CD4-positive, alpha-beta T cell treated with Interleukin-15 for 4 hours (primary cell): Measurements from ENCODE around the gene SIN3A.

Source experiments
- DNase-seq: peaks from one replicate; pipeline ENCODE4 v3.0.0-alpha.2; 2020; ENCODE audit warnings: low spot score

Gene SIN3A

DNA sequence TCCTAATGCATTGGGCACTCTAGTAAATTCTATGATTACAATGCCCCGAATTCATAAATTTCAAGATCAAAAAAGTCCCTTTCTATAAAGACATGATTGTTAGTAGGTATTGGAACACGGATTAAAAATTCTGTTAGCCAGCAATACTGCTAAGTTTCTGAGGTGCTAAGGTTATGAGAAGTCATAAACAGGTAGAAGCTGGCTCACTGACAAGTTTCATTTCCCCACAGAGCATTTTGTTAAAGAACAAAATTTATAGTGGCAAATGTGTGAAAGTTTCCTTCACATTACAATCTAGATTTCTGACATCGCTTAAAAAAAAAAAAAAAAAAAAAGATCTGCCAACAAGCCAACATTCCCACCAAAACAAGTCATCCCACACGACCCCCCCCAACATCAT, 70.7 kb downstream of the SIN3A start:
- DNase-seq = no peak

DNA sequence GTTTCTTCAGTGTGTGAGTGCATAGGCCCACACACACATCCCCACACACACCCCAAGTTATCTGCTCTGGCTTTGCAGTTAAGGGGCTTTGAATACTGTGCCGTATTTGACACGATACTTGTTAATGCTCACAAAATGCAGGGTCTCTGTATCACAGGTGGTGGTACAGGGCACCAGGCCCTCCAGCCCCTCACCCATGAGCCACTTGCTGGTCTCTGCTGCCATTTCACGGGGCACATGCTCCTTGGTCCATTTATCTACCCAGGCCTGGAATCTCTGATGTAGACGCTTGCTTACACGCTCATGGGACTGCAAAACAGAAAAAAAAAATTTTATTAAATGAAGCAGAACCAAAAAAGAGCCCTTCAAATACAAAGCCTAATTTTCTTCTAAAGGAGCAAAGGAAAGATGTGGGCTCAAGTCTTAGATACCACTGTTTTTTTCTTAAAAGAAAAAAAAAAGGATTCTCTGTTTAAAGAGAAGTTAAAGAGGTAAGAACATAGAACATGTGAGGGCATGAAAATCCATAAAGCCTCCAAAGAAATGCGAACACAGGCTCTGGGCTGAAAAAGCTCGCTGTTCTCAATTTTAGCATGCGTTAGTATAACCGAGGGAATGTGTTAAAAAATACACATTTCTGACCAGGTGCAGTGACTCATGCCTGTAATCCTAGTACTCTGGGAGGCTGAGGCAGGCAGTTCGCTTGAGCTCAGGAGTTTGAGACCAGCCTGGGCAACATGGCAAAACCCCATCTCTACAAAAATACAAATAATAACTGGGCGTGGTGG, 79.4 kb downstream of the SIN3A start:
- no peak for DNase-seq

DNA sequence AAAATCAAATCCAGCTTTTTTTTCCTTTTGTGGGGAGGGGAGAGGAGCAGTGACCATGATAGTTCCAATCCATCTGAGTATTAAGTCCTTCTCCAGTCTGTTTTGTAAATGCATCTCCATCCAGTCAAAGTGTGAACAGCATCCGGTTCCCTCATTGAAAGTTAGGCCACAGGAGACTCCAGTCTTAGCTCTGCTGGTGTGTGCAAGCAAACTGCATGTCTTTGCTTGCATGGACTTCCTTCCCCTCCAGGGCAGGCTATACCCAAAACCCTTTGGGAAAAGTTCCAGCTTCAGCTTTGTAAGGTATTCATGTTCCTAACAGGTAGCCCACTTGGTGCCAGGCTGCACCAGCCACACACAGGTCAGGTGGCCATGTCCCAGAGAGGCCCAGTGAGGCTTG, 80.0 kb downstream of the SIN3A start:
- no peak for DNase-seq

DNA sequence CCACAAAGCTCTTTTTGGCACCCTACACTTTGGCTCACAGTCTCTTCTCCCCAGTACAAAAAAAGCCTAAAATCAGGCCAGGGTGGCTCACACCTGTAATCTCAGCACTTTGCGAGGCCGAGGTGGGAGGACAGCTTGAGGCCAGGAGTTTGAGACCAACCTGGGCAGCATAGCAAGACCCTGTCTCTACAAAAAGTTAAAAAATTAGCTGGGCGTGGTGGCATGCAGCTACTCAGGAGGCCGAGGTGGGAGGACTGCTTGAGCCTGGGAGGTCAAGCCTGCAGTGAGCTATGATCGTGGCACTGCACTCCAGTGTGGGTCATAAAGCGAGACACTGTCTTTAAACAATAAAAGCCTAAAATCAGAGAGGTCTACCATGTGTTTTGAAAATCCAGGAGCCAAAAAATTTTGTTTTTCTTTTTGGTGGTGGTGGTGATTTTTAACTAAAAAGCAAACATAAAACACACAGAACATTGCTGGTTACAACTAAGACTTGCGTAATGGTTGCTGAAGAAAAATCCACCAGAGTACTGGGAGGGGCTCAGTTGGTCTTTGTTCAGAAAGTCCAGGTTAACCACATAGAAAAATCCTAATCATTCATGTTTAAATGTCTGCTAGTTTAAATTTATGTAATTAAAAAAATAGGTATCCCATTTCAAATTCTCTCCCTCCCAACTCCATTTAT, 81.5 kb downstream of the SIN3A start:
- no peak for DNase-seq

DNA sequence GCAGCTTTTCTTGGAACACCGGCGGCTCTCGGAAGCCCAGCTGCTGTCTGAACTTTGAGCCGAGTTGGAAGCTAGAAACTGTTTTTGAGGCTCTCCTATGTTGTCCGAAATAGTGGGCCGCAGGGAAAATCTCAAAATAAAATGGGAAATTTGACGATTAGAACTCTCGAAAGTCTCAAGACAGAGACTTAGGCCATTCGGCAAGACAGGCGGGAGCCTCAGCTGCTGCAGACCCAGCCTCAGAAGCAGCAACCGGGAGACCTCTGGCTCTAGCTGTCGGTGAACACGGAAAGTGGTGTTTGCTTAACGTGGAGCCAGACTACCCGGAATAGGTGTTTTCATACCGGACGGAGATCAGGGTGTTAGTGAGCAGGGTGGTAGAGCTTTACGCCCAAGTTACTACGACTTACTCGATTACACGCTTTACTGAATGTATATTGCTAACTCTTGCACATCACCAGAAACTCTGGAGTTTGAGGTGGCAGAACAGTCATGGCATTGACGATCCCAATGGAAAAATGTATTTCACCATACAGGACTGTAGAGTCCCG, 82.7 kb downstream of the SIN3A start:
- peak; percentile 12 for DNase-seq

DNA sequence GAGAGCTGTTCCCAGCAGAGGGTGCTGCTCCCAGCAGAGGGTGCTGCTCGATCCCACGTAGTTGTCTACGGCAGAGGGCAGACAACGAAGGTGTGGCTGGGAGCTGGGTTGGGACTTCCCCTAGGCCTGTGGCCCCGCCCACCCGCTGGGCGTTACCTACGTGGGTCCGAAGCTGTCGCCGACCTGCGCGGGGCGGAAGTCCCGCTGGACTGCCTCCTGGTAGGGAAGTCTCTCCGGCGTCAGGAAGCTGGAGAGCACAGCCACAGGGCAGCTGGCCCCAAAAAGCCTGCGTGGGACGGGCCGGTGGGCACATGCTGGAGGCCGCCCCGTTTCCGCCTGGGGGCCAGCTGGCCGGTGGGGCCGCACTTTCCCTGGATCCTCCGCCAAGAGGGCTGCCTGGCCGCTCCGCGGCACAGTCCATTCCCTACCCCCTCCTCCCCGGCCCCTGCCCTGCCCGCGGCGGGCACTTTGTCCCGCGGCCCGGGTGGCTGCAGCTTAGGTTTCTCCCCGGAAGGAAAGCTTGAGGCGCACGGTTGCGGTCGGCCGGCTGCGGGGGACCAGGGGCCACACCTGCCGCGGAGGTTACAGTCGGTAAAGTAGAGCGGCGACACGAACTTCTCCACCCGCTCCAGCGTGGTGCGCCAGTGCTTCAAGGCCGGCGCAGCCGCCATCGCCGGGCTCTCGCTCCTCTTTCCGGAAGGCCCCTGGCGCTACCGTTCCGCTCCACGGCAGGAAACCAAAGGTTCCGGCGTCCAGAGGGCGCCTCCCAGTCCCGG, 83.4 kb downstream of the SIN3A start, which contains the start of gene MAN2C1:
TSS of gene MAN2C1 (minus strand) at position 695 of the 776 bp plus-strand sequence. CDS start at position 671, 24 bp downstream.
- peak; percentile 92 for DNase-seq

DNA sequence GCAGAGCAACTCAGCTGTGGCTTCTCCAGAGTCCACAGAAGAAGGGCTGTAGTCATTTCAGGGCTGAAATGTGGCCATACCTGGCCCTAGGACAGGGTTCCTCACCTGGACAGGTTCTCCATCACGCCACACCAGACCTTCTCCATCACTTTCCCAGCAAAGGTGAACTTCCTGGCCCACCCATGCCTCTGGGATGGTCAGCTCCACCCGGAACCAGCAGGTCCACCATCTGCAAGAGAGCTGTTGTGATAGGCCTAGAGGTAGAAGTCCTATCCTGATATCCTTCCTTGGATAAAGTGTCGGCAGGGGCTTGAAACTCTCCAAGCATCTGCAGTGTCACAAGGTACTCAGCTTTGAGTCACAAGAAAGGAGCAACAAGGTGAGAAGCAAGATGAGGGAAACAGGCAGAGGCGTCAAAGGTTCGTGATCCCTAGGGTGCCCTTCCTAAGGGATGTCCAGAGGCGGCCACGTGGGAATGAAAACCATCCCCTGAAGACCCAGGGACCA, 84.0 kb downstream of the SIN3A start:
- no peak for DNase-seq

DNA sequence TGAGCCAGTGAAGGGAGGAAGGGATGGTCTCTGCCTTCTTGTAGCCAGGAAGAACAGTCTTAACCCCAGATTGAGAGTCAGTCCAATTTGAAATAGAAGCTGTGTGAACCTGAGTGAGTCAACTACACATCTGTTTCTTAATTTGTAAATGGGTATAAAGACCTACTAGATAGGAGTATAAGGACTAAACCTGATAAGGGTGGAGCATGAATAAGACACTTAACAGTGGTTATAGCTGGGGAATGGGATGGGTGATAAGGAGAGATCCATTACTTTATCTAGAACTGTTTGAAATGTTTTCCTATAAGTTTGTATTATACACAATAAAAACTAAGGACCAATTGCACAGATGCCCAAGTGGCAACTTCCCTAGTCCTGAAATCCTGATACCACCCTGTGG, 84.5 kb downstream of the SIN3A start:
- no peak for DNase-seq

DNA sequence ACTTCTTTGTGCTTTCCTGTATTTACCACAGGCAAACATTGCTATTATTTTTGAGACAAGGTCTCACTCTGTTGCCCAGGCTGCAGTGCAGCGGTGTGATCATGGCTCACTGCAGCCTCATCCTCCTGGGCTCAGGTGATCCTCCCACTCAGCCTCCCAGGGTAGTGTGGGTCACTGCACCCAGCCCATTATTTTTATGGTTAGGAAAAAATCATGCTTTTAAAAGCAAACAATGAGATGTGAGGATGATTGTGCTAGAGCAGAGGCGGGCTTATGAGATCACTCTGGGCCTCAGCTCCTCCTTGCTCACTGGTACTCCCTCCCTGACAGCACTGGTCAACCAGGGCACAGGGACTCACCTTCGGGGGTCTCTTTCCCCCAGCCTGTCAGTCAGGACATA, 85.3 kb downstream of the SIN3A start:
- no peak for DNase-seq

DNA sequence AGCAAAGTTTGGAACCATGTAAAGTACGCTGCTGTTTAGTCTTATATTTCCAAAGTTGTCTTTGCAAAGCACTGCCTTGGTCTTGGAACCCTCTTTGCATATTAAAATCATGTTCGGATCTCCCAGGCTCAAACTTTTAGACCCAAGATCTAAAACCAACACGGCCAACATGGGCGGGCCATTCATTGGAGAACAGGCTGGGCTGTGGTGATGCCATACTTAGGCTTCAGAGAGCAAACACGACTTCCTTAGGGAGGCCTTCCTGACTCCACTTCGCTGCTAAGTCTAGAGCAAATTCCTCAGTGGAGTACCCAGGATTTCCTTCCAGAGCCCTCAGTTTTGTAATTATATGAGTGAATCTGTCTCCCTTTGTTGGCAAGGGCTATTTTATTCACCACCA, 86.6 kb downstream of the SIN3A start:
- DNase-seq = no peak

DNA sequence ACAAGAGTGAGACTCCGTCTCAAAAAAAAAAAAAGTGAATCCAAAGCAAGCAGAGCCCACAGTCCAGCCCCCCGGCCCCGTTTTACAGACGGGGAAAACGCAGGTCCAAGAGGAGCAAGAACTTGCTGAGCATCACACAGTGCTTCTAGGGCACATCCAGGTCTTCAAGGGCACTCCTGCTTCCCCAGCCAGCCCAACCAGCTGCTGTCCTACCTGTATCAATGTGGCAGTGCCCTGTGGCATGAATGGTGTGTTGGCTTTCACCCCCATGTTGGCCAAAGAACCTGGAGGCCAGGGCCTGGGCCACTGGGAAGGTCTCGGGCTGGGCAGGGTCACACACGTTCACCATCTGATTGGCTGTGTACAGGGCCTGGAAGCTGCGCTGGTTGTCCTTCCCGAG, 87.7 kb downstream of the SIN3A start:
- DNase-seq = no peak

DNA sequence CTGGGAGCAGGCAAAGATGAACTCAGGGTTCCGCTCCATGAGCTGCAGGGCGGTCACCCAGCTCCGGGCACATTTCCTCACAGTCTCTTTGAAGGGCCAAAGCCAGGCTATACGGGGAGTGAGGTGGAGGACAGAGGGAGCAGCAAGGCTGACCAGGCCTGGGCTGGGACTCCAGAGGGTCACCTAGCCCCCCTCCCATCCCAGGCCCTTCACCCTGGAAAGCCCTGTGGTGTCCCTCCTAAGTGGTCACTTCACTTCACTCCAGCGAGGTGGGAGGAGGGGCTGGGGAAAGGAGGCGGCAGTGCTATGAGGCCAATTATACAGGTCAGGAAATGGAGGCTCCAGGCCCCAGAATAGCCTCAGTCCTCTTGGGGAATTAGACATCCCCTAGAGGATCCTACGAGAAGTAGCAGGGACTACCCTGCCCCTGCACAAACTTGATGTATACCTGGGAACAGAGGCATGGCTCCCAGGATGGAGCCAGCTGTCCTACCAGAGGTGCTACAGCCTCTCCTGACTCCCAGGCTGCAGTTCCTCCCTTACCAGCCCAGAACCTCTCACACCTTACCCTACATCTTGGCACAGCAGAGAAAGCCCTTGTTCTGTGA, 88.7 kb downstream of the SIN3A start:
- DNase-seq = no peak

DNA sequence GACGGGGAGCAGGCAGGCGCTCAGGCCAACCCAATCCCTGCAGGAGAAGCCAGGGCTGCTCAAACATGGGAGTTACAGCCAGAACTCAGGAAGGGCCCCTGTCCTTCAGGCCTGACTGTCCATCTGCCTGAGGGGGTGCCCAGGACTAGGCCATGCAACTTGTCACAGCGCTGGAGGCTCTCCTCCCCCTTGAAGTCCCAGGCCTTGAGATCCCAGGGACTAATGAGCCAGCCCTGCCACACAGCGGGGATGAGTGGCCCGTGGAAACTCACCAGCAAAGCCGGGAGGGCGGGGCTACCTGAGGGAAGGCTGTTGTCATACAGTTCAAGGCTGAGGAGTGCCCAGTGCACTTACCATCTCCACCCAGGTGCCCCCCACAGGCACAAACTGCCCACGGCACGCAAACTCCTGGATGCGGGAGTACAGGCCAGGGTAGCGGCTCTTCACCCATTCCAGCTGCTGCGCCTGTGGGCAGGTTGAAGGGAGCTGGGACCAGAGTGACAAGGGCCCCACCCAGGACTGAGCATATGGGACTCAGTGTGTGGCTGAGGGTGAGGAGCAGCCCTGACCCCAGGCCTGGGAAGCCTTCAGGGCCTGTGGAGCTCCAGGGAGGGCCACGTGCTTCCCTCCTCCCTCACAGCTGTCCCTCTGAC, 89.4 kb downstream of the SIN3A start:
- DNase-seq = no peak

DNA sequence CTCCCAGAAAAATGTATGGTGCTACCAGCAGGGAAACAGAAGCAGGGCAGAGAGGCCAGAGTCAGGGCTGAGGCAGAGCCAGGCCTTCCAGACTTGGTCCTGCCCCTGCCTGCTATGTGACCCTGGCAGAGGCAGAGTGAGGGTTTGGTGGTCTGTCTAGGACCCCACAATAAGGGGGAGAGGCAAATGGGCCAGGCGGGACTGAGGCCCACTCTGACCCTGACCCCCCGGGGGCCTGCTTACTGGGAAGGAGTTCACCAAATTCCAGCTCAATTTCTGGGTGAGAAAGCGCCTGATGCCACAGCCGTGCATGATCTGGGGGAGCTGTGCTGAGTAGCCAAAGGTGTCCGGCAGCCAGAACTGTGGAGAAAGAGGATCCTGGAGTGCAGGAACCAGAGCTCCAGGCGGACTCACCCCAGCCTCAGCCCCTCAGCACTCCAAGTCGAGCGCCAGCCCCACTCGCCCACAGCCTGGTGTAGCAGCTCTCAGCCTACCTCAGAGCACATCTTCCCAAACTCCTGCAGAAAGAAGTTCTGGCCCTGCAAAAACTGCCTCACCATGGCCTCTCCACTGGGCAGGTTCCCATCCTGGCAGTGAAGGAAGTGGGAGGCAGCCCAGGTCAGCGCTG, 90.0 kb downstream of the SIN3A start:
- no peak for DNase-seq

DNA sequence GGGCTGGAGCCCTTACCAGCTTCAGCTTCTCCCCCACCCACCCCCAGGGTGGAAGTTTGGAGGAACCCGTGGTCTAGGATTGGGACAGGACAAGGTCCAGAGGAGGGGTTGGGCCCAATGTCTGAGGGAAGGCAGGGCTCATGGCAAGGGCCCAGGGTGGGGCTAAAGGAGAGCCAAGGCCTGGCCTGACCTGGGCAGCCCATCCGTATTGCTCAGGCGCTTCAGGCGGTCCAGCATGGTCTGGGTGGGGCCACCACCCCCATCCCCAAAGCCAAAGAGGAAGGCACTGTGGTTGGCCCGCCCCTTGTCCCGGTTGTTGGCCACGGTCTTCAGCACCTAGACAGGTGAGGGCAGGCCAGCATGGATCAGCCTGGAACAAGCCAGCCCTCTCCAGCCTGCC, 90.6 kb downstream of the SIN3A start:
- DNase-seq = no peak

DNA sequence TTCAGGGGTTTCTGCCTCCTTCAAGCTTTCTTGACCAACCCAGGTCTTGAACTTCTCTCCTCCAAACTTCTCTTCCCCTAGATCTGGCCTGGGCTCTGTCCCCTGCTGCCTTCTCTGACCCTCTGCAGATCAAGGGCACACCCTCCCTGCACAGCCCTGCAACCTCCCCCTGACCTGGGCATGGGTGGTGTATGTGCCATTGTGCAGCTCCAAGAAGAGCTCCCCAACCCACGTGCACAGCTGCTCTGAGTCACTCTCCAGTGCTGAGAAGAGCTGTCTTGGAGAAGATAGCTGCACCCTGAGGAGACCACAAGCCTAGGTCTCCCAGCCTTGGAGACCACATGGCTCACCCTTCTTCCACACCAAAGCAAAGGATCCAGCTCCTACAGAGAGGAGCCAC, 91.1 kb downstream of the SIN3A start:
- DNase-seq = no peak

DNA sequence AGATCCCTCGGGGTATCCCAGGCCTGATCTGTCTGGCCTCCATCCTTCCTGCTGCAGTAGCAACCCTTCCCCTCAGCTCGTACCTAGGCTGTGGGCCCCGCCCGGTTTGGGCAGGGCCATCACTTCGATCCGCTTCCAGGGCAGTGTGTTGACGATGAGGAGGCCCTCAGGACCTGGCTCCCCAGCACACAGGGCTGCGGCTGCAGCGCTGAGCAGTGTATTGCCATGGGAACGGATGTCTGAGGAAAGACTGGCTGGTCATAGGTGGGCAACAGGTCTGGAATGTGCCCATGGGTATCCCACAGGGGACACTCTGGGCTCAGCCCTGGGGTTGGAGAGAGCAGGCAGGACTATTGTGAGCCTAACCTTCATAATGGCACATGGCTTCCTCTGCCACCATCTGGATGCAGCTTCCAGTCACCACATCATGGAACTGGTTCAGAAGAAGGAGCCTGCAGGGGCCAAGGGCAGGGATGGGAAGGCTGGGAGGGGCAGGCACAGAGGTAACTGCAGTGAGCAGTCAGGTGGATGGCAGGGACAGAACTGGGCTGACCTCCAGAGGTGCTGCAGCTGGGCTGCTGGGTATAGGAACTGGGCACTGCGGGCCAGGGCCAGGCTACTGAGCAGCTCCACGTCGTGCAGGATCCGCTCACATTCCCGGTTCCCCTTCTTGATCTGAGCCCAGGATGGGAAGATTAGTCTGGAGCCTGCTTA, 91.8 kb downstream of the SIN3A start:
- DNase-seq = no peak

DNA sequence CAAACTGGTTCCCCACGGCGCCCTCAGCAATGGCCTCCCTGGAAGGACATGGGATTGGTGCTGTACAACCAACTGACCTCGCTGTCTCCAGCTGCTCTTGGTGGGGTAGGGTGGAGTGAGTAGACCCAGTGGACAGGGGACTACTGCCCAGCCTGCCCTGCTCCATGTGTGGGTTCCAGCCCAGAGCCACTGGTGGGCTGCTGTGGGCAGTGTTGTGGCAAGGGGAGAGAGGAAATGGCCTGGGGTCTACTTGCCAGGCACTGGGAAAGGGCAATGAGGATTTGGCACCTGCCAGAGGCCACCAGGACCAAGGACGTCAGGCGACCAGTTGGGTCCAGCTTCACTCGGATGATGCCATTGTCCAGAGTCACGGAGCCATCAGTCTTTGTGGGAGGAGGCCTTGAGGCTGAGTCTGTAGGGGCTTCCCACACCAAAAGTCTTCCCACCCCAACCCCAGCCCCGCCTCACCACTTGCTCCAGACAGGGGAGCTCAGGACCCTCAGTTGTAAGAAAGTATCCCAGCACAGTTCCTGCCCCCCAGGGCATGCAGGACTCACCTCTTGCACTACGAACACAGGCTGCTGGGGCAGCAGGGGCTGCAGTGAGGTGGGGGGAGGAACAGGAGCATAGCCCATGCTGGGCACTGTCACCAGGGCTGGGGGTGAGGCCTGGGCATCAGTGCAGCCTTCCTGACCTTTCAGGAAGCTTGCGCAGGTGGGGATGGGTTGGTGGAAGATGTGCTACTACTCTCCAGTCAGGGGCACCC, 92.5 kb downstream of the SIN3A start:
- no peak for DNase-seq

DNA sequence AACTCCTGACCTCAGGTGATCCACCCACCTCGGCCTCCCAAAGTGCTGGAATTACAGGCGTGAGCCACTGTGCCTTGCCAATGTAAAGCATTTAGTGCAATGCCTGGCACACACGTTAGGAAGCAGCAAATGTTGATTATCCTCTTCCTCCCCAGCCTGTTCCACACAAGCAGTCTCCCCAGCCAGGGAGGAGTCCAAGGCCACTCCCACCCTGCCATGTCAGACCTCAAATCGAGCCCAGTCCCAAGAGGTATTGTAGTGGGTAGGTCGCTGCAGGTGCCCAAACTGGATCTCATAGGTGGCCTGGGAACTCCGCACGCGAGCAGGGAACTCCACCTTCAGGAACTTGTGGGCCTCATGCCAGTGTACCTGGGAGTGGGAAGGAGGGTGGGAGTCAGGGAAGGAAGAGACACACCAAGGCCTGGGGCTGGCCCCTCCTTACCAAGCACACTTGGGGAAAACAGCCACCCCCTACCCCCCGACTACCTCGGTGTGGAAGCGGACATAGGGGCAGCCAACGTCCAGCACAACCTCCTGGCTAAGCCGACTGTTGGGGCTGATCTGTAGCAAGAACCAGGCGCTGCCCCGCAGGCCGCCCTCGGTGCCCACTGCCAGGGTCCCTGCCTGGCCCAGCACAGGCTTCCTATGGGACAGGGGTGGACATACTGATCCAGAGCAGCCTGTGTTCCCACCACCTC, 93.4 kb downstream of the SIN3A start:
- no peak for DNase-seq
